GM23248 (cell line): ENCODE data around the gene FILIP1L.

Experiments used
- EZH2 ChIP-seq: fragments of 200-600 bp; sonication (generic); IDR thresholded peaks from 2 replicates; pipeline ENCODE4 v1.6.1; 2018; ENCODE audit warnings: antibody characterized with exemption, mild to moderate bottlenecking; ENCODE audit not compliant: insufficient read depth, poor library complexity, severe bottlenecking
- EZH2phosphoT487 ChIP-seq: fragments of 200-600 bp; sonication (generic); IDR thresholded peaks from 2 replicates; pipeline ENCODE4 v1.6.1; 2018; ENCODE audit warnings: antibody characterized with exemption, moderate library complexity, mild to moderate bottlenecking, low read depth; ENCODE audit not compliant: insufficient read depth

- TF ChIP-seq EZH2 = no peak
- no peak for TF ChIP-seq EZH2phosphoT487
Measured at GRCh38 chr3:99976584-99976983, 137.7 kb downstream of the FILIP1L start.
